Ascending aorta (tissue), 2 donors: Measurements from ENCODE around the gene APBA2. TPM values are rescaled to one million over a fixed set of nuclear protein-coding genes. Genes with fewer than 3 reads are reported as not detected.

Experiments
- DNase-seq, 2 donors: peaks; one replicate each; pipeline ENCODE4 v3.0.0-alpha.2; 2019; ENCODE audit warnings: low spot score in 2 of 2
- H3K27ac ChIP-seq, 2 donors: fragments of 200-600 bp; sonication (generic); one replicate each; pipeline ENCODE4 v1.5.1; 2016 to 2017; ENCODE audit warnings: mild to moderate bottlenecking in 1 of 2
- H3K27me3 ChIP-seq: fragments of 200-600 bp; sonication (generic); one replicate; pipeline ENCODE4 v1.5.1; 2017
- H3K36me3 ChIP-seq, 2 donors: fragments of 200-600 bp; sonication (generic); one replicate each; pipeline ENCODE4 v1.5.1; 2016
- H3K4me1 ChIP-seq, 2 donors: fragments of 200-600 bp; sonication (generic); one replicate each; pipeline ENCODE4 v1.5.1; 2016 to 2017; ENCODE audit warnings: mild to moderate bottlenecking in 1 of 2
- H3K4me3 ChIP-seq, 2 donors: fragments of 200-600 bp; sonication (generic); one replicate each; pipeline ENCODE4 v1.5.1; 2016 to 2017; ENCODE audit warnings: mild to moderate bottlenecking in 1 of 2
- H3K9me3 ChIP-seq, 2 donors: fragments of 200-600 bp; sonication (generic); one replicate each; pipeline ENCODE4 v1.5.1; 2016
- intact Hi-C: fragments of 100-400 bp; cut with DNase I; formaldehyde crosslinking; loops from one replicate; pipeline ENCODE4 v1.15.1; 2023
- total RNA-seq: library from RNA; depleted of rRNA; stranded (reverse); fragments of >200 nt; gene quantifications from one replicate; pipeline ENCODE4 v1.1.0, GENCODE V29; 2016
- TF ChIP-seq, protein P1 (sequence below), 3 experiments: fragments of 200-600 bp in 2 of 3; fragments of 450-650 bp in 1 of 3; sonication (generic) in 2 of 3; IDR thresholded peaks; one replicate each; pipeline ENCODE4 v1.5.1; 2016 to 2019; ENCODE audit warnings: antibody characterized with exemption in 3 of 3, mild to moderate bottlenecking in 1 of 3, moderate library complexity in 1 of 3

The APBA2 gene
- total RNA-seq, 1 donor from 2014 or later, result 2.4 TPM

DNA sequence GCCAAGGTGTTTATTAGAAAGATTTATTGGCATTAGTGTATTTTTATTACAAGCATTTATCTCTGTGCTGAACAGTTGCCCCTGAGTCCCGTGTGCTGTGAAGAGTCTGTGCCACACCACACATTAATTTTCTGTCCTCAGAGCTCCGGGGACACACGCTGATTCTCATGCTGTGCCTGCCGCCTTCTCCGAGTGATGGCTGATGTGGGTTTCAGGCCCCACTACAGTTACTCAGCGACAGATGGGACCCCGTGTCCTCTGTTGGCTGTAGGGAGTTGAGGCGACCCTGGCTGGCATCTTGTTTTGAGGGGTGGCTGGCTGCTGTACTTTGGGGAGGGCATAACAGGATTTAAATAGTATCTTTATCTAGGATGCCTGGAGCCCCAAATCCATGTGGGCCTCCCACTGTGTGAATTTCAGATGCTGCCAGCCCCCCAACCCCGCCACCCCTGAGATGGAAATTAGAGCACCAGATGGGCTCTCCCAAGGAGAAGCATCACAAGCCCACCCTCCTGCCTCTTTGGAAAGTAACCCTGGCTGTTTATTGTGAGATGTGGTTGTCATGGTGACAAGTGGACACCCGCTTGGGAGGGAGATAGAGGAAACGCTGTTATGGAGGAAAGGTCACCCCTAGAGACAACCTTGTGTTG, 185.6 kb downstream of the APBA2 start:
- H3K36me3 ChIP-seq, result no peaks in the 10 kb centered on the region
- H3K27me3 ChIP-seq, result no peaks in the 10 kb centered on the region
- peaks cover 0 to 4% of the 10 kb centered on the region in 2 donors for H3K9me3 ChIP-seq
- H3K4me3 ChIP-seq, result no peak overlapping the region
- no peak overlapping the region for H3K27ac ChIP-seq
- H3K4me1 ChIP-seq, result no peaks in the 10 kb centered on the region
- TF ChIP-seq, protein P1, sequence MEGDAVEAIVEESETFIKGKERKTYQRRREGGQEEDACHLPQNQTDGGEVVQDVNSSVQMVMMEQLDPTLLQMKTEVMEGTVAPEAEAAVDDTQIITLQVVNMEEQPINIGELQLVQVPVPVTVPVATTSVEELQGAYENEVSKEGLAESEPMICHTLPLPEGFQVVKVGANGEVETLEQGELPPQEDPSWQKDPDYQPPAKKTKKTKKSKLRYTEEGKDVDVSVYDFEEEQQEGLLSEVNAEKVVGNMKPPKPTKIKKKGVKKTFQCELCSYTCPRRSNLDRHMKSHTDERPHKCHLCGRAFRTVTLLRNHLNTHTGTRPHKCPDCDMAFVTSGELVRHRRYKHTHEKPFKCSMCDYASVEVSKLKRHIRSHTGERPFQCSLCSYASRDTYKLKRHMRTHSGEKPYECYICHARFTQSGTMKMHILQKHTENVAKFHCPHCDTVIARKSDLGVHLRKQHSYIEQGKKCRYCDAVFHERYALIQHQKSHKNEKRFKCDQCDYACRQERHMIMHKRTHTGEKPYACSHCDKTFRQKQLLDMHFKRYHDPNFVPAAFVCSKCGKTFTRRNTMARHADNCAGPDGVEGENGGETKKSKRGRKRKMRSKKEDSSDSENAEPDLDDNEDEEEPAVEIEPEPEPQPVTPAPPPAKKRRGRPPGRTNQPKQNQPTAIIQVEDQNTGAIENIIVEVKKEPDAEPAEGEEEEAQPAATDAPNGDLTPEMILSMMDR (IDR thresholded peaks at IDR 0.05), result no peak
- intact Hi-C loops, result no loop called here
- no peak for DNase-seq

DNA sequence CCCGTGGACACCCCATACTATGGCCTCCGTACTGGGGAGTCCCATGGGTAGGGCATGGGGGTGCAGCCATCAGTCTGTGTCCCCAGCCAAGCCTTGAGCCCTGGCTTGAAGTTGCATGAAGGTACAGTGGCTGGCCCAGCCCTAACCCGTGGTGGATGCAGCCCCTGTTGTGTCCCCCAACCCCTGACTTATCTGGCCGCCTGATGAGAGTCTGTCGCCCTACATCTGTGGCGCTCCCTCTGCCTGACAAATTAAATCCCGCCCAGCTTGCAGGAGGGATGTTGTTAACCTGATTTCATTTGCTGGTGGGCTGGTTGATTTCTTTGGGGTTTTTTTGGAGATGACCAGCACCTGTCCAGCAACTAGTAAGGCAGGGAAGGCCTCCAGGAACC, 186.1 kb downstream of the APBA2 start:
- DNase-seq, result no peak
- no peak overlapping the region for H3K4me3 ChIP-seq
- no peaks in the 10 kb centered on the region for H3K27me3 ChIP-seq
- no peaks in the 10 kb centered on the region for H3K36me3 ChIP-seq
- intact Hi-C loops, result no loop called here
- no peaks in the 10 kb centered on the region for H3K4me1 ChIP-seq
- H3K9me3 ChIP-seq, result peaks cover 0 to 4% of the 10 kb centered on the region in 2 donors
- H3K27ac ChIP-seq, result no peak overlapping the region
- TF ChIP-seq, protein P1 (IDR thresholded peaks at IDR 0.05), result no peak

DNA sequence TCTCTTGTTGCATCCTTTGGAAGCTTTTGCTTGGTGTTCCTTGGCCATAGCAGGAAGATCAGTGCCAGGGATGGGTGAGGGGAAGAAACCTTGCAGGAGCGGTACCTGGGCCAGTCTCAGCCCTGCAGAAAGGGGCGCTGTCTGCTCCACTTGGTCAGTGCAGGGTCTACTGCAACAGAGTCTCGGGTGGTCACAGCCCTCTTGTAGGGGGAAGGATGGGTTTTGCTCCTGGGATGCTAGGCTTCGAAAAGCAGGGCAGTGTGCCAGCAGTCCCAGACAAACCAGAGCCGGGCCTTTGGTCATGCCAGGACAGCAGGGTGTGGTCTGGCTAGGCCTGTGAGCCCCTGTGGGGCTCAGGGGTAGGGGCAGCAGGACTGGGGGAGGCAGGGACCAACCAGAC, 186.7 kb downstream of the APBA2 start:
- Histone ChIP-seq H3K9me3 (peaks cover 0 to 4% of the 10 kb centered on the region in 2 donors), H3K36me3 (no peaks in the 10 kb centered on the region), H3K27me3 (no peaks in the 10 kb centered on the region), H3K4me3 (no peak overlapping the region), H3K4me1 (no peaks in the 10 kb centered on the region), H3K27ac (no peak overlapping the region)
- TF ChIP-seq, protein P1 (IDR thresholded peaks at IDR 0.05), result no peak
- DNase-seq, result no peak
- intact Hi-C loops, result no loop called here

DNA sequence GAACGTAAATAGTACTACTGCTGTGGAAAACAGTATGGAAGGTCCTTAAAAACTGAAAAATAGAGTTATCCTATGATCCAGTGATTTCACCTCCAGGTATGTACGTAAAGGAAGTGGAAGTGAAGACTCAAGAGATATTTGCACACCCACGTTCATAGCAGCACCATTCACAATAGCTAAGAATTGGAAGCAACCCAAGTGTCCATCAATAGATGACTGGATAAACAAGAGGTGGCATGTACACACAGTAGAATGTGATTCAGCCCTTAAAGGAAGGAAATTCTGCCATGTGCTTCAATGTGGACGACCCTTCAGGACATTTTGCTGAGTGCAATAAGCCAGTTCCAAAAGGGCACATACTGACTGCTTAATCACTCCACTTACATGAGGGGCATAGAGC, 188.3 kb downstream of the APBA2 start:
- intact Hi-C loops, result no loop called here
- H3K27me3 ChIP-seq, result no peaks in the 10 kb centered on the region
- DNase-seq, result no peak
- H3K4me1 ChIP-seq, result no peaks in the 10 kb centered on the region
- no peak overlapping the region for H3K27ac ChIP-seq
- TF ChIP-seq, protein P1 (IDR thresholded peaks at IDR 0.05), result no peak
- H3K9me3 ChIP-seq, result peaks cover 0 to 4% of the 10 kb centered on the region in 2 donors
- H3K4me3 ChIP-seq, result no peak overlapping the region
- no peaks in the 10 kb centered on the region for H3K36me3 ChIP-seq

DNA sequence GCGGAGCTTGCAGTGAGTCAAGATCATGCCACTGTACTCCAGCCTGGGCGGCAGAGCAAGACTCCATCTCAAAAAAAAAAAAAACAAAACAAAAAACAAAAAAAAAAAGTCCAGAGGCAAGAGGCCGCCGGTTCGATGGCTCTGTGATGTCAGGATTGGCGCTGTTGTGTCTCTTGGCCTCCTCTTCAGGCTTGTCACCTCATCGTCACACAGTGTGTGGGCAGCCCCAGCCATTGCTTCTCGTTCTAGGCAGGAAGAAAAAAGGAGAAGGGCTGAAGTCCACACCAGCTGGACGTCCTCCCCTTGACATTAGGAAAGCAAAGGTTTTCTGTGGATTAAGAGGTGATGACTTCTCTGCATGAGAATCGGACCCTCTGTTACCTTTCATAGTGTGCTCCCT, 192.8 kb downstream of the APBA2 start:
- H3K4me3 ChIP-seq, result no peak overlapping the region
- TF ChIP-seq, protein P1 (IDR thresholded peaks at IDR 0.05), result no peak
- intact Hi-C loops, result no loop called here
- H3K9me3 ChIP-seq, result no peaks in the 10 kb centered on the region
- no peaks in the 10 kb centered on the region for H3K4me1 ChIP-seq
- no peaks in the 10 kb centered on the region for H3K27me3 ChIP-seq
- DNase-seq, result no peak
- no peaks in the 10 kb centered on the region for H3K36me3 ChIP-seq
- no peak overlapping the region for H3K27ac ChIP-seq

DNA sequence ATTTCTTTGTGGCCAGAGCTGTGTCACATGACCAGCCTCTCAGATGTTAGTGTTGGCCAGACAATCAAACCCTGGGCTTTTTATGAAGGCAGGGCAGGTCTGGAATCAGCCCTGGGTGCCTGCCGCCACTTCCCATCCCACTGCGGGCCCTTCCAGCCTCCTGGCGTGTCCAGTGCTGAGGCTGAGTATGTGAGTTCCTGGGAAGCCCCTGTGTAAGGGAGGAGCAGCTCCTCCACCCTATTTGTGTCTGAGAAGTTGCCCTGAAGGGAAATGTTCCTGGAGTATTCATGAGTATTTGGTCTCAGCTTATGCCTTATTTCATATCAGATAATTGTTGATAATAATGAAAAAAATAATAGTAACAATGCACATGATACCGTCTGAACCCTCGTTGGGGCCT, 193.7 kb downstream of the APBA2 start:
- H3K36me3 ChIP-seq, result no peaks in the 10 kb centered on the region
- TF ChIP-seq, protein P1 (IDR thresholded peaks at IDR 0.05), result no peak
- no peaks in the 10 kb centered on the region for H3K9me3 ChIP-seq
- no peak overlapping the region for H3K4me3 ChIP-seq
- intact Hi-C loops, result no loop called here
- H3K27ac ChIP-seq, result no peak overlapping the region
- H3K4me1 ChIP-seq, result no peaks in the 10 kb centered on the region
- no peaks in the 10 kb centered on the region for H3K27me3 ChIP-seq
- no peak for DNase-seq
